K562 (cell line): ENCODE results near the gene CNNM2. TPM values are rescaled to one million over a fixed set of nuclear protein-coding genes. Genes with fewer than 3 reads are reported as not detected.

ENCODE experiments used
- ATAC-seq: fragments of 200-7000 bp; cut with Tn5 transposase; 3 replicates; pipeline ENCODE4 v1.9.1; 2020; ENCODE audit warnings: moderate library complexity
- BruUV-seq: library from RNA; stranded (reverse); fragments of 400-500 nt; replicated peaks from 2 replicates; lab custom pipeline; 2021; lab: Mats Ljungman, UMichigan
- CTCF ChIA-PET: fragments of 300-600 bp; formaldehyde crosslinking; extraction: SDS; loops from one replicate; lab custom pipeline; 2021; ENCODE audit warnings: low intra/inter-chr PET ratio; lab: Yijun Ruan, JAX
- POLR2A ChIA-PET: fragments of 300-600, 350-650 bp; sonication (Branson Sonifier 250); formaldehyde crosslinking; extraction: SDS; loops from one replicate; lab custom pipeline; 2021; ENCODE audit warnings: antibody characterized with exemption, inconsistent platforms; lab: Yijun Ruan, JAX
- DNase-seq, 4 experiments: peaks; one replicate each; pipeline versions ENCODE4 v3.0.0 to v3.0.0-alpha.2; 2011 to 2018; ENCODE audit warnings: low spot score in 3 of 4, mixed read lengths in 3 of 4; ENCODE audit errors: extremely low read depth in 1 of 4
- FAIRE-seq: peaks from 2 replicates; lab custom pipeline; 2011; peaks lifted over from hg19 to GRCh38; lab: Jason Lieb, UNC
- H2AFZ ChIP-seq: 2 replicates; pipeline ENCODE4 v1.6.0; 2011; ENCODE audit warnings: low read depth, low read length, control low read depth, inconsistent platforms
- H3K27ac ChIP-seq: fragments of 200-600 bp; 3 replicates; pipeline ENCODE4 v1.8.0; 2011; ENCODE audit warnings: low read depth, mild to moderate bottlenecking, control low read depth, inconsistent platforms, low read length, moderate library complexity, mixed read lengths; ENCODE audit errors: extremely low read depth
- H3K27me3 ChIP-seq, 2 experiments: fragments of 300-600 bp in 1 of 2; 2 replicates in 1 of 2; 3 replicates in 1 of 2; pipeline versions ENCODE4 v1.6.0 to v1.8.0; 2011; ENCODE audit warnings: inconsistent platforms in 2 of 2, low read length in 2 of 2, mild to moderate bottlenecking in 1 of 2, mixed read lengths in 1 of 2, moderate library complexity in 1 of 2; ENCODE audit not compliant: control insufficient read depth in 2 of 2, insufficient read depth in 2 of 2
- H3K36me3 ChIP-seq: fragments of 300-600 bp; 3 replicates; pipeline ENCODE4 v1.8.0; 2011; ENCODE audit warnings: mild to moderate bottlenecking, low read length, inconsistent platforms; ENCODE audit not compliant: control insufficient read depth, insufficient read depth
- H3K4me1 ChIP-seq, 2 experiments: fragments of 200-600 bp in 1 of 2; replicated peaks in 1 of 2; 2 replicates in 1 of 2; 3 replicates in 1 of 2; pipeline versions ENCODE4 v1.5.1 to v1.8.0; 2011; ENCODE audit warnings: inconsistent platforms in 2 of 2, low read length in 2 of 2, mild to moderate bottlenecking in 1 of 2, mixed read lengths in 1 of 2, moderate library complexity in 1 of 2; ENCODE audit not compliant: control insufficient read depth in 2 of 2, insufficient read depth in 2 of 2
- H3K4me2 ChIP-seq: 2 replicates; pipeline ENCODE4 v1.6.1; 2011; ENCODE audit warnings: low read length, control low read depth, inconsistent platforms, mixed read lengths; ENCODE audit not compliant: insufficient read depth
- H3K4me3 ChIP-seq: fragments of 200-600 bp; sonication (generic), shearing (Covaris generic); 2 replicates; pipeline ENCODE4 v1.5.1; 2016; ENCODE audit warnings: control low read depth, inconsistent platforms
- H3K79me2 ChIP-seq: fragments of 200-600 bp; 3 replicates; pipeline ENCODE4 v1.8.0; 2011; ENCODE audit warnings: low read length, inconsistent platforms; ENCODE audit not compliant: control insufficient read depth, insufficient read depth
- H3K9ac ChIP-seq, 2 experiments: 2 replicates each; pipeline versions ENCODE4 v1.6.0 to v1.6.1; 2011; ENCODE audit warnings: low read depth in 2 of 2, low read length in 2 of 2, control low read depth in 1 of 2, inconsistent platforms in 1 of 2, mild to moderate bottlenecking in 1 of 2, mixed read lengths in 1 of 2; ENCODE audit not compliant: insufficient read depth in 1 of 2
- H3K9me1 ChIP-seq: one replicate; pipeline ENCODE4 v1.6.0; 2011; ENCODE audit warnings: inconsistent platforms, mild to moderate bottlenecking, low read length, moderate library complexity; ENCODE audit not compliant: control insufficient read depth, insufficient read depth
- H3K9me3 ChIP-seq: replicated peaks from 2 replicates; pipeline ENCODE4 v1.5.1; 2011; ENCODE audit warnings: low read depth, low read length, inconsistent platforms; ENCODE audit not compliant: control insufficient read depth, insufficient read depth
- H4K20me1 ChIP-seq: replicated peaks from 2 replicates; pipeline ENCODE4 v1.6.1; 2011; ENCODE audit warnings: low read length, inconsistent platforms, mixed read lengths; ENCODE audit not compliant: control insufficient read depth, insufficient read depth
- CXXC5 ChIP-seq: fragments of 250-450 bp; sonication (Bioruptor Pico); IDR thresholded peaks from 2 replicates; pipeline ENCODE4 v1.8.0; 2022; ENCODE audit warnings: inconsistent platforms, mild to moderate bottlenecking, moderate library complexity
- PCBP2 ChIP-seq: fragments of 200-400 bp; formaldehyde crosslinking; IDR thresholded peaks from 2 replicates; pipeline ENCODE4 v1.6.1; 2018; ENCODE audit warnings: low read length, low read depth, mild to moderate bottlenecking, moderate library complexity; ENCODE audit not compliant: poor library complexity, severe bottlenecking
- YY1 ChIP-seq, 3 experiments: IDR thresholded peaks; 2 replicates each; pipeline ENCODE4 v1.6.1; 2011; ENCODE audit warnings: low read length in 2 of 3, mild to moderate bottlenecking in 2 of 3, moderate library complexity in 2 of 3, borderline replicate concordance in 1 of 3, control low read depth in 1 of 3, low read depth in 1 of 3; ENCODE audit not compliant: insufficient read depth in 3 of 3, insufficient replicate concordance in 2 of 3, control insufficient read depth in 1 of 3, insufficient read length in 1 of 3; ENCODE audit errors: extremely low read depth in 1 of 3
- ZNF263 ChIP-seq: sonication (generic); formaldehyde crosslinking; IDR thresholded peaks from 2 replicates; pipeline ENCODE4 v1.8.0; 2022; ENCODE audit warnings: mild to moderate bottlenecking, missing genetic modification reagents, borderline replicate concordance
- WGBS: fragments of 100-300 bp; shearing (Covaris generic); methylation state at CpG from one replicate; pipeline ENCODE4 v1.1.6; 2016; ENCODE audit warnings: low coverage, mixed read lengths; ENCODE audit not compliant: insufficient coverage; ENCODE audit errors: missing lambda C conversion rate; 5-methylcytosine and 5-hydroxymethylcytosine counted together
- in situ Hi-C: fragments of 300-500 bp; cut with MboI; formaldehyde crosslinking; loops from 4 replicates; pipeline ENCODE4 v1.15.0; 2018; ENCODE audit warnings: inconsistent platforms, mixed read lengths
- intact Hi-C: fragments of 100-400 bp; cut with micrococcal nuclease; formaldehyde crosslinking; loops from 2 replicates; pipeline ENCODE4 v1.14.2; 2022
- polyA plus RNA-seq, 8 experiments: library from polyadenylated mRNA; depleted of rRNA in 4 of 8; stranded (reverse) in 5 of 8; unstranded in 3 of 8; fragments of >200 nt; fragmentation: Nextera tagmentation in 2 of 8; fragmentation: Illumina TruSeq in 1 of 8; extraction: Ambion mirVana in 2 of 8; extraction: Trizol in 1 of 8; gene quantifications; 2 replicates each; pipeline versions ENCODE4 v1.2.1 to v1.2.3, GENCODE V29; 2011 to 2014; ENCODE audit warnings: inconsistent platforms in 1 of 8, missing spikeins in 1 of 8
- total RNA-seq, 7 experiments: library from RNA; depleted of rRNA in 6 of 7; stranded (reverse); fragments of >200 nt in 6 of 7; fragmentation: Illumina TruSeq in 2 of 7; extraction: Trizol in 2 of 7; gene quantifications; 2 replicates each; pipeline versions ENCODE4 v1.2.1 to v1.2.3, GENCODE V29; 2011 to 2021; ENCODE audit warnings: low replicate concordance in 1 of 7
- TF ChIP-seq, protein P1 (sequence below): sonication (generic); formaldehyde crosslinking; IDR thresholded peaks from 2 replicates; pipeline ENCODE4 v1.8.0; 2022; ENCODE audit warnings: mild to moderate bottlenecking, low read depth, missing genetic modification reagents
- TF ChIP-seq, protein P2 (sequence below), 2 experiments: fragments of 450-650 bp in 1 of 2; IDR thresholded peaks; 2 replicates each; pipeline ENCODE4 v1.6.1; 2011 to 2017; ENCODE audit warnings: low read depth in 2 of 2, antibody characterized with exemption in 1 of 2, borderline replicate concordance in 1 of 2, low read length in 1 of 2, mild to moderate bottlenecking in 1 of 2, mixed read lengths in 1 of 2; ENCODE audit not compliant: control insufficient read depth in 1 of 2

Gene CNNM2
- total and polyA plus RNA-seq, 9 of the 15 experiments (the other 6 are each of a cell fraction or from before 2014, with no cell fraction given): 0.21 to 5.0 (median 1.3) TPM

DNA sequence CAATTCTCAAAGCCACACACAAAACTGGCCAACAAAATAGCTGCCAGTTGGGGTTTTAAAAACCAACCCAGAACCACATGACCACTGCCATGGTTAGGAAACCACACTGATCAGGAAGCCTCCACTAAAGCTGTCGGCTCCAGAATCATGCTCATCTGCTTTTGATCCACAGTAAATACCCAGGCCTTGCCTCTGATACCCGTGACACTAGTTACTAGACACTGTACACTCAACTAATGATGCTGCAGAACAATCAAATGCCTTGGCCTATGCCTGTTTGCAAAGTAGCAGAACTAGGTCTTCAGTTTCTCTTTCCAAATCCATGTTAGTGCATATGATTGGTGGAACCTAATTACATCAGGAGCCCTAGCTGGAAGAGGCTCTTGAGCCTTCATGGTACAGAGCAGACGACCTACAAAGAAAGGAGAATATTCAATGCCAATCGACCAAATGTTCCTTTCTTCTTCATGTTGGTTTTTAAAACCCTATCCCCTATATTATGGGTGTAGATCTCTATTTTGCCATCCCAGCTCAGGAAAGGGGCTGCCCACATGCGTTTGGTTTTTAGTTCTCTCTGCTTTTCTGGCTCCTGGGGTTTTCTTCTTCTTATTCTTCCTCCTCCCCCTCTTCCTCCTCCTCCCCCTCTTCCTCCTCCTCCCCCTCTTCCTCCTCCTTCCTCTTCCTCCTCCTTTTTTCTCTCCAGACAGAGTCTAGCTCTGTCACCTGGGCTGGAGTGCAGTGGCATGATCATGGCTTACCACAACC lies 76.6 kb downstream of the CNNM2 start:
- H2AFZ ChIP-seq: peak overlapping the region; percentile 22; the same call in 1 of the 2 replicates
- no peaks in the 10 kb centered on the region for H3K36me3 ChIP-seq
- no peak overlapping the region for H3K4me3 ChIP-seq
- H3K27me3 ChIP-seq: no peaks in the 10 kb centered on the region
- peak; percentile 84 for FAIRE-seq
- CTCF ChIA-PET: no interaction called here
- POLR2A ChIA-PET: interaction anchor here (0.6 to 0.7 kb wide), 2 partner anchors 8 to 55 kb away, joined by 3 to 4 read pairs; no protein-coding TSS in a partner anchor
- peaks cover 10 to 11% of the 10 kb centered on the region in 2 experiments; a peak in 4 of 5 replicates for H3K4me1 ChIP-seq
- peak in 1 of 4 experiments; percentile 9 for DNase-seq
- in situ Hi-C loops (no loop called here), intact Hi-C loops (no loop called here)
- no peaks in the 10 kb centered on the region; the same call in 2 of the 3 replicates for H3K79me2 ChIP-seq
- no peaks in the 10 kb centered on the region for H3K9me3 ChIP-seq
- no peak for ATAC-seq
- no peak overlapping the region for H3K9ac ChIP-seq
- TF ChIP-seq ZNF263 (peak; percentile 80), PCBP2 (peak; percentile 45), CXXC5 (no peak), YY1 (IDR thresholded peaks at IDR 0.05; ENCODE audit: borderline replicate concordance in 1 of 3, control insufficient read depth in 1 of 3, extremely low read depth in 1 of 3, insufficient read depth in 3 of 3, insufficient read length in 1 of 3, insufficient replicate concordance in 2 of 3, low read depth in 1 of 3, low read length in 2 of 3) (no peak)
- TF ChIP-seq, protein P1, sequence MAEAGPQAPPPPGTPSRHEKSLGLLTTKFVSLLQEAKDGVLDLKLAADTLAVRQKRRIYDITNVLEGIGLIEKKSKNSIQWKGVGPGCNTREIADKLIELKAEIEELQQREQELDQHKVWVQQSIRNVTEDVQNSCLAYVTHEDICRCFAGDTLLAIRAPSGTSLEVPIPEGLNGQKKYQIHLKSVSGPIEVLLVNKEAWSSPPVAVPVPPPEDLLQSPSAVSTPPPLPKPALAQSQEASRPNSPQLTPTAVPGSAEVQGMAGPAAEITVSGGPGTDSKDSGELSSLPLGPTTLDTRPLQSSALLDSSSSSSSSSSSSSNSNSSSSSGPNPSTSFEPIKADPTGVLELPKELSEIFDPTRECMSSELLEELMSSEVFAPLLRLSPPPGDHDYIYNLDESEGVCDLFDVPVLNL (CRISPR knock-in tag): no peak
- TF ChIP-seq, protein P2, sequence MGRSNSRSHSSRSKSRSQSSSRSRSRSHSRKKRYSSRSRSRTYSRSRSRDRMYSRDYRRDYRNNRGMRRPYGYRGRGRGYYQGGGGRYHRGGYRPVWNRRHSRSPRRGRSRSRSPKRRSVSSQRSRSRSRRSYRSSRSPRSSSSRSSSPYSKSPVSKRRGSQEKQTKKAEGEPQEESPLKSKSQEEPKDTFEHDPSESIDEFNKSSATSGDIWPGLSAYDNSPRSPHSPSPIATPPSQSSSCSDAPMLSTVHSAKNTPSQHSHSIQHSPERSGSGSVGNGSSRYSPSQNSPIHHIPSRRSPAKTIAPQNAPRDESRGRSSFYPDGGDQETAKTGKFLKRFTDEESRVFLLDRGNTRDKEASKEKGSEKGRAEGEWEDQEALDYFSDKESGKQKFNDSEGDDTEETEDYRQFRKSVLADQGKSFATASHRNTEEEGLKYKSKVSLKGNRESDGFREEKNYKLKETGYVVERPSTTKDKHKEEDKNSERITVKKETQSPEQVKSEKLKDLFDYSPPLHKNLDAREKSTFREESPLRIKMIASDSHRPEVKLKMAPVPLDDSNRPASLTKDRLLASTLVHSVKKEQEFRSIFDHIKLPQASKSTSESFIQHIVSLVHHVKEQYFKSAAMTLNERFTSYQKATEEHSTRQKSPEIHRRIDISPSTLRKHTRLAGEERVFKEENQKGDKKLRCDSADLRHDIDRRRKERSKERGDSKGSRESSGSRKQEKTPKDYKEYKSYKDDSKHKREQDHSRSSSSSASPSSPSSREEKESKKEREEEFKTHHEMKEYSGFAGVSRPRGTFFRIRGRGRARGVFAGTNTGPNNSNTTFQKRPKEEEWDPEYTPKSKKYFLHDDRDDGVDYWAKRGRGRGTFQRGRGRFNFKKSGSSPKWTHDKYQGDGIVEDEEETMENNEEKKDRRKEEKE (IDR thresholded peaks at IDR 0.05; ENCODE audit: borderline replicate concordance in 1 of 2, control insufficient read depth in 1 of 2, low read depth in 2 of 2, low read length in 1 of 2): no peak
- H3K9me1 ChIP-seq: no peaks in the 10 kb centered on the region
- peak overlapping the region; percentile 35; the same call in 1 of the 3 replicates for H3K27ac ChIP-seq
- H3K4me2 ChIP-seq: no peak overlapping the region
- 59% methylated on average over 4 of the region's 5 CpGs for WGBS
- no peaks in the 10 kb centered on the region for H4K20me1 ChIP-seq
- BruUV-seq: no TSS peak
